Ramos (cell line): Measurements from ENCODE around the gene VSTM2L.

Source experiments
- in situ Hi-C: fragments of 300-500 bp; cut with MboI; formaldehyde crosslinking; loops from one replicate; pipeline ENCODE4 v1.14.3; 2022; ENCODE audit warnings: low sequenced_read_pairs; ENCODE audit not compliant: unreplicated experiment

Gene VSTM2L

DNA sequence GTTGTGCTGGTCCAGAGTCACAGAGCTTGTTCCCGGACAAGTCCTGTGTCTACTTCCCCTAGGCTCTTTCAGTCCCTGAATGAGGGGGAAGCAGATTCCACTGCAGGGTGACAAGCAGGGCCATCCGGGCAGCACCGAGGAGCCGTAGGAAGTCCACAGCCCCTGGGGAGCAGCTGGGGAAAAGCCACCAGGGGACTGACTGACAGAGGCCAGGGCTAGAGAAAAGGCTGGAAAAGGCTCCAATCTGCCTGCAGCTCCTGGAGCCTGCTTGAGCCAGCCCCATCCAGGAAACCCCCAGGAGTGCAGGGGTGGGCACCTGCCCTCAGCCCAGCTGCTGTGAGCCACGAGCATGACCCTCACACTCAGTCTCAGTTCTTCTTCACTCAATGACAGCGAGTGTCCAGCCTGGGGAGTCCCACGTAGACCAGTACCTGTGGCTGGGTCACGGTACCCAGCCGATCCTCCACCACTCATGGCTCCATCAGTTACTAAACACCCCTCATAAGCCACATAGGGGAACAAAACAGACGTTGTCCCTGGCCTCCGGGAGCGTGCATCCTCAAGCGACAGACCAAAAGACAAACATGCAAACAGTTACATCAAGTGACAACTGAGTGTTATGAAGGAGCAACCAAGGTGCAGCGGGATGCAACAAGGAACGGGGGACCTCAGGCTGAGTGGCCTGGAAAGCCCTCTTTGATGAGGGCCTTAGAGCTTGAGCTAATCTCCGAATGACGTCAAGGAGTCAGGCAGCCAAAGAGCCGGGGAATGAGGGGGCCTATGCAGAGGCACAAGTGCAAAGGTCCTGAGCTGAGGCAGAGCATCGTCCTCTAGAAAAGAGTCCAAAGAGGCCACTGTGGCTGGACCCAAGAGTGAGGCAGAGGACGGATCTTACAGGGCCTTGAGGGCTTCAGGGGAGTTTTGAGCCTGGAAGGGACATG, 24.8 kb upstream of the VSTM2L start:
- in situ Hi-C loops, result no loop called here

DNA sequence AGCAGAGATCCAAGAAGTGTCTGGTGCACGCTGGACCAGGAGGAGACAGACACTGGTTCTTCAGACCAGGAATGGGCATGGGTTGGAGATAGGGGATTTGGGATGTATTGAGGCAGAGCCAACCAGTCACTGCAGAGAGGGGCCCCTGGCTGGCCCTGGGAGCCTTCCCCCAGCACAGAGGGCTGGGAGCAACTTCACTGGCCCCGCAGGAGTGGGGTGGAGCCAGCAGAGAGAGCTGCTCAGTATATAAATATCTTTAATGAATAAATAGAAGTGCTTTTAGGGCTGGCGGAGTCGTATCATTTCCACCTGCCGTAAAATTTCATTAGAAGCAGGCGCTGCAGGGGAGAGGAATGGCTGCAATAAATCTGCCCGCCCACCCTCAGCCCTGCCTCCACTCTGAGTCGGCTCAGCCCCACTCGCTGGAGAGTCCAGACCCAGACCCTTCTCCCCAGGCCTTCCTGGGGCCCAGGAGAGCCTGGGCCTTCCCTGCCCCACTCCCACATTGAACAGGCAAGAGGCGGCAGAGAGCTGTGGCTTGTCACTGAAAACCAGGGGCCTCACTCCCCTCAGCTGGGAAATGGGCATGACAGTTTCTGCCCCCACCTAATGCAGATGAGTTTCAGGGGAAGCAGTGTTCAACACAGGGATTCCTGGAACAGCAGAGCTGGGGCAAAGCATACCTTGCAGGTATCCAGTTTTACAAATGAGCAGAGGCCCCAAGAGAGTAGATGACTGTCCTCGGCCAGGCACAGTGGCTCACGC, 23.9 kb upstream of the VSTM2L start:
- in situ Hi-C loops, result no loop called here

DNA sequence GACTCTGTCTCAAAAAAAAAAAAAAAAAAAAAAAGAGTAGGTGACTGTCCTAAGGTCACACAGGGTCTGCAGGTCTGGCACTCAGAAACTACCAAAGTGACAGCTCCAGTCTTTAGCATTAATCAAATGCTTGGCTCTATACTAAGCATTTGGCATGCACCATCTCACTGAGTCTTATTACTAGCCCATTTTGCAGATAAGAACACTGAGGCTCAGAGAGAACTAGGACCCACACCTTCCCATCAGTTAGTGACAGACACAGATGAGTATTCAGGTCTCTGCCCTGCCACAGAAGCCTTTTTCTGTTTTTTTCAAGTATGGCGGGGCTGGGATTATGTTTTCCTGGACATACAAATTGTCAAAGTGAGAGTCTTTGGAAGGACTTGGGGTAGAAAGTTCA, 23.1 kb upstream of the VSTM2L start:
- in situ Hi-C loops, result no loop called here

DNA sequence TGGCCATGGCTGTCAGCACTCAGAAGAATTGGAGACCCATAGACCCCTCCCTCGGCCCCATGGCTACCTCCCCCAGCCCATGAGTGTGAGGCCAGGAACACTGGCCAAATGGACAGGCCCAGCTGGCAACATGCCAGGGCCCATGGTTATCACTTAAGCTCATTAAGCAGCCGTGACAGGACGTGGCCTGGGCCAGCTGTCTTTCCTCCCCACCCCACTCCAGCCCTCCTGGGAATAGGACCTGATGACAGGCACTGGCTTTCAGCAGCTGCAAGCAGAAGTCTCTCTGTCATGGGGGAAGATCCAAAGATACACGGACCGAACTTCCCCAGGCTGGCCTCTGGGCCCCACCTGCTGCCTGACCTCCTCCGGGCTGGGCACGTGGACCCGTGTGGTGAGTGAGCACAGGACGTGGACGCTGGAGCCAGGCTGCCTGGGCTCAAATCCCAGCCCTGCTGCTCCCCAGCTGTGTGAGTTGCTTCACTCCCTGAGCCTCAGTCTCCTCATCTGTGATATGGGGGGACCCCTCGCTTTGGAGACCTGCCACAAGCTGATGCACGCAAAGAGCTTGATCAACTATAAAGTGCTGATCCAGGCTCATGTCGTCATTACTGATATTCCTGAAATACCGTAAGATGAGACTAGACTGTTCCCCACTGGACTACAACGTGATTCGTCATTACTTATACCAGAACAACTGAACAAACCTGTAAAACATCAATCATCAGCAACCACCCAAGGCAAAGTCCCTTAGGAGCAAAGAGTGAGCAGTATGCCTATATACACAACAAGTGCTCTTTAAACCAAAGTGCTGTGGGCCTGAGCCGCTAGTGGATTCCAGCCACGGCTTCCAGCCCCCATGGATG, 22.0 kb upstream of the VSTM2L start:
- in situ Hi-C loops, result no loop called here

DNA sequence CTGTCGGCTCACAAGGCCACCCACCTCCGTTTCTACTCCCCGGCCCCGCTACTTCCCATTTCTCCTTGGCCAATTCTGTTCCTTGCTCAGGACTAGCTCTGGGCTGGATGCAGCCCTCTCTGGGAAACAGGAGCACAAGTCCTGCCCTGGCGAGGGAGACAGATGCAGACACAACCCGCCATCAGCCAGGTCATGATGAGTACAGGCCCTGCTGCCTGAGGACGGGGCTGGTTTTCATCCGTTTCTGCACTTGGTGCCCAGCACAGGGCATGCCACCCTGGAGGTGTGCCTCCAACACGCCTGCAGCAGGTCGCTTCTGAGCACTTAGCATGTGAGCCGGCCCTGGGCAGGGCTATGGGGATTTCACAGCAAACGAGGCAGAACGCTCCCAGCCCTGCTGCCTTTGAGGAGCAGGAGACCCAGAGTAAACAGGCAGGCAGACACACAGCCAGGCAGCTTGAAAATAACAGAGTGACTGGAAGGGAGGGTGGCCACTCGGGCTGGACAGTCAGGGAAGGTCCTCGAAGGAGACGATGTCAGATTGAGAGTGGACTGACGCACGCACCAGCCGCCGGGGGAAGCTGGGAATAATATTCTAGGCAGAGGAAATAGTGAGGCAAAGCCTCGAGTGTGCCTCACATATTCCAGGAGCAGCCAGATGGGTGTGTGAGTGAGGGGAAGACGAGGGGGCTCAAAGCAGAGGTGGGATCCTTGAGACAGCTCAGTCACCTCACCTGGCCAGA, 21.2 kb upstream of the VSTM2L start:
- in situ Hi-C loops, result no loop called here

DNA sequence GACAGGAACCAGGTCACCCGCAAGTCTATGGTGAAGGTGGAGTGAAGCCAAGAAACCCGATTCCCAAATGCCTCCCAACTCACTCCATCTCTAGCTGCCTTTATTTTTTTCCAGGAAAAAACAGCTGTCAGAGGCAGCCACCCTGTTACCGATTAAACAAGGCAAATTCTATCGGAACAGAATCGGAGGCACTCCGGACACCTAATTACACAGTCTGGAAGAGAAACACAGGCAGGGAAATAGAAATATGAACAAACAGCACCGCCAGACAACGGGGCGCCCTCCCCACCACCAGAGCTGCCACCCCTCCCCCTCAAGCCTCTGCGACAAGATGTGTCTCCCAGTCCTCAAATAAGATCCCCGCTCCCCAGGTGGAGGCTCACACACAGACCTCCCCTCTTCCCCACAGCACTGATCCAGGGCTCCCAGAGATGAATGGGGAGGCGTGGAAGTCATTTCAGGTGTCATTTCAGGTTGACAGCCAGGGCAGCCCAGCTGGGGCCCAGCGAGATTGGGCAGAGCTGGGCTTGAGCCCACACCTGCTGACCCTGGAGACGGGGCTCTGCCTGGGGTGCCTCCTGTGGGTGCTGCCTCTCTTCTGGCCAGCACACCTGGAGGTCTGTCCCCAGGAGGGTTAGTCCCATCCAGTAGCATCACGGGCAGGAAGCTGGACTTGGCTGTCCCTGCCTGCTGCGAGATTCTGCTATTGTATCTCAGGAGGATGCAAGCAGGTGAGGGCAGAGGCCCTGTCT, 19.8 kb upstream of the VSTM2L start:
- in situ Hi-C loops, result no loop called here

DNA sequence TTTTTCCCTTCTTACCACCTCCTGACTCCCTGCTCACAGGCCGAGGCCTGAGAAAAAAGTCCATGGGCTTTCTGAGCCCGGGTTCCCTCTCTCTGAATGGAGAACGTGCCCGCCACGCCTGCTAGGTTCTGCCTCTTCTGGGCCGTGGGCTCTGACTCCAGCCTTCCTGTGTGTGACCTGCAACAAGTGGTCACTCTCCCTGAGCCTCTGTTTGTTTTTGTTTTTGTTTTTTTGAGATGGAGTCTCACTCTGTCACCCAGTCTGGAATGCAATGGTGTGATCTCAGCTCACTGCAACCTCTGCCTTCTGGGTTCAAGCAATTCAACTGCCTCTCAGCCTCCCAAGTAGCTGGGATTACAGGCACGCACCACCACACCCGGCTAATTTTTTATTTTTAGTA, 17.9 kb upstream of the VSTM2L start:
- in situ Hi-C loops, result no loop called here

DNA sequence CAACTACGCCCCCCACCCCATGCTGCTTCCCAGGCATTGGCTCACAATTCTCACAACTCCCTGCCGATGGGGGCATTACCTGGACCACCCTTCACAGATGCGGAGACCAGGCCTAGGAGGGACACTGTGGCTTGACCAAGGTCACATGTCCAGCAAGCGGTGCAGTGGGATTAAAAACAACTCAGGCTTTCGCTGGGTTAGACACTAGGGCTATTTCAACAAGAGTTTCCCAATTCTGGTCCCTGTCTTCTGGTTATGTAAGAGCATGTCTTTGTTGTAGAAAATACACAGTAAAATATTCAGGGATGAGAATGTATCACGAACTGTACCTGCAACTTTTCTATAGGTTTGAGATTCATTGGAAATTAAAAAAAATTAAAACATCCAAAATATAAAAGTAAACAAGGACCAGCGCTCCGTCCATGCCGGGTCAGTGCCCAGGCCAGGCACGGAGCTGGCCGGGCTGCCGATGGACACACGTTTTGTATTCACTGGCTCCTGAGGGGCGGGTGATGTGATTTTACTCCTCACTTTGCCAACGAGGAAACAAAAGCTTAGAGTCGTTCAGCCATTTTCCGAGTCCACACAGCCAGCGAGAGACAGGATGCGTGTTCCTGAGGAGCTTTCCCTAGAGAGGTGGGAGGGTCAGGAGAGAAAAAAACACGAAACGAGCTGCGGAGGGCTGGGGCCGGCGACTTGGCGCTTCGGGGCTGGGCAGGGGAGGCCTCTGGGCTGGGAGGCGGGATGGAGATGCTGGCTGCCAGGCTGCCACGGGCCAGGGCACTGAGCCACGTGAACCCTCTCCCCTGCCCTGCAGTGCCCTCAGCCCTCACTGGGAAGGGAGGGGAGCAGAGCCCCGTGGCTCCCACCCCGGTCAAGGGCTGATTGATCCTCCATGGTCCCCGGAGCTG, 17.1 kb upstream of the VSTM2L start:
- in situ Hi-C loops, result no loop called here

DNA sequence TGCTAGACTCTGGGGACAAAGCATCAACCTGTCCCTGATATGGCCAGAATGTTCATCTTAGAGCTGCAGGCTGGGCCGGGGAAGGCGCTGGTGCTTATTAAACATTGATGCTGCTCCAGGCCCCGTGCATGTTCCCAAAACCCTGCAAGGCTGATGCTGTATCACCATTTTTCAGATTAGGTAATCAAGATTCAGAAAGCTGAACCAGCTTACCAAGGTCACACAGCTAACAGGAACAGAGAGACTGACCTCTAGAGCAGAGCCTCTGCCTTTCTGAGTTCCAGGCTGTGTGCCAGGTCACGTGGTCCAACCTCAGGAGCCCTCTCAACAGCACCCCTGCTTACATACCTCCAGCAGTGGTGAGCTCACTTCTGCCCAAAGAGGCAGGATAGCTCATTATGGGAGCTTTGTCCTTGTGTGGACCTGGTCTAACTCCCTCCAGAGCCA, 16.1 kb upstream of the VSTM2L start:
- in situ Hi-C loops, result no loop called here

DNA sequence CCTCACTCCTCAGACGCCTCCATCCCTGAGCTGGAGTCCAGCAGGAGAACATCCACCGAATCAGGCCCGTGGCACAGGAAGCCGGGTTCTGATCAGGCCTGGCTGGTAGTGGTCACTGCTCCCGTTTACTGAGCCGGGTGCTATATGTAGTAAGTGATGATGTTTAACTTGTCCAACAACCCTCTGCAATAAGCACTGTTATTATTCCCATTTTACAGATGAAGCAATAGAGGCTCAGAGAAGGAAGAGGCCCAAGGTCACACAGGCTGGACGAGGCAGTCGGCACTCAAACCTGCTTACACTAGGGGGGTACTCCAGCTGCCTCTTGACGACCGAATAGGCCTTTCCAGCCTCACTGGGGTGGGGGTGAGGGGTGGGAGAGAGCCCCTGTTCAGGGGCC, 14.3 kb upstream of the VSTM2L start:
- in situ Hi-C loops, result no loop called here

DNA sequence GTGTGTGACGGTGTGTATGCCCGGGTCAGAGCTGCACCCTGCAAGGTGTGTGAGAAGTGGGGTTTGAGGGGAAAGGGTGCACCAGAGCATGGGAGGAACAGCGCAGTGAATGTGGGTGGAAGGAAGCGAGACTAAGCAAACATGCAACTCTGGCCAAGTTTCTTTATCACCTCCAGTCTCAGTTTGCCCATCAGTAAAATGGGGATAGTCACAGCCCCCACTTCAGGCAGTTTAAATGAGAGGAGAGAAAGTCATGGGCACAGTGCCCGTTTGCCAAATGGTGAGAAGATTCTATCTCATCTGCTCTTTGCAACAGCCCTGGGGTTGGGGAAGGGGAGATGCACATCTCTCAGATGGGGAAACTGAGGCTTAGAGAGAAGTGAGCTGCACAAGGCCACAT, 12.8 kb upstream of the VSTM2L start:
- in situ Hi-C loops, result loop anchor here (10.0 kb wide), 1 partner anchor 325 kb away; no protein-coding TSS in a partner anchor

DNA sequence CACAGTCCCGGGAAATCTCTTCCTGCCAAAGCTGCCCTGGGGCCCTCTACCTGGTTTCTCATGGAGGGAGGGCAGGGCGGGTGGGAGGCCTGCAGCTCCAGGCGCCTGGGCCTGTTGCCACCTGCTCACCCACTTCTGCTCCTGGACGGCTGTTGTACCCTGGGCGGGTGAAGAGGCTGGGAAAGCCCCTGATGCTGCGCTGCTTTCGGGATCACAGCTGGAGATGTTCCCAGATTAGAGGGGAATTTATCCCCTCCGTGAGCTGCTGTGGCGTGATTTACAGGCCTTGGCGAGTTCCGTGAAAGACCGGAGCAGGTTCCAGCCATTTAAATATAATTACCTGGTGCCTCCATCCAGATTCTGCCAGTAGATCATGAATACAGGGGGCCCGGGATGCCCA, 12.3 kb upstream of the VSTM2L start:
- in situ Hi-C loops, result loop anchor here (10.0 kb wide), 1 partner anchor 326 kb away; no protein-coding TSS in a partner anchor

DNA sequence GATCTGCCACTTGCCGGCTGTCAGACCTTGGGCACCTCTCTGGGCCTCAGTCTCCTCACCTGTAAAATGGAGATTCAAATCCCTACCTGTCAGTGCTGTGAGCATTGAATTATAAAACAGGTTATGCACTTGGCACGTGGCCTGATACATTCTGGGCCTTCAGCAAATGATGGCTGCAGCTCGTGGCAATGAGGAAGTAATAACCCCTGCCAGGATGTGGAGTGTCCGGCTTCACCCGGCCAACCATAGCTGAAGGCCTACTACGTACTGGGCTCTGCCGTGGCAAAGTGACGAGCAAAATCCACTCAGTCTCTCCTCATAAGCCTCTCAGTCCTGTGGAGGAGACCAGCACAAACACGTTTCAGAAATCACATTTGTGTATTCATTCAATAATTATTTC, 10.9 kb upstream of the VSTM2L start:
- in situ Hi-C loops, result loop anchor here (10.0 kb wide), 1 partner anchor 327 kb away; no protein-coding TSS in a partner anchor

DNA sequence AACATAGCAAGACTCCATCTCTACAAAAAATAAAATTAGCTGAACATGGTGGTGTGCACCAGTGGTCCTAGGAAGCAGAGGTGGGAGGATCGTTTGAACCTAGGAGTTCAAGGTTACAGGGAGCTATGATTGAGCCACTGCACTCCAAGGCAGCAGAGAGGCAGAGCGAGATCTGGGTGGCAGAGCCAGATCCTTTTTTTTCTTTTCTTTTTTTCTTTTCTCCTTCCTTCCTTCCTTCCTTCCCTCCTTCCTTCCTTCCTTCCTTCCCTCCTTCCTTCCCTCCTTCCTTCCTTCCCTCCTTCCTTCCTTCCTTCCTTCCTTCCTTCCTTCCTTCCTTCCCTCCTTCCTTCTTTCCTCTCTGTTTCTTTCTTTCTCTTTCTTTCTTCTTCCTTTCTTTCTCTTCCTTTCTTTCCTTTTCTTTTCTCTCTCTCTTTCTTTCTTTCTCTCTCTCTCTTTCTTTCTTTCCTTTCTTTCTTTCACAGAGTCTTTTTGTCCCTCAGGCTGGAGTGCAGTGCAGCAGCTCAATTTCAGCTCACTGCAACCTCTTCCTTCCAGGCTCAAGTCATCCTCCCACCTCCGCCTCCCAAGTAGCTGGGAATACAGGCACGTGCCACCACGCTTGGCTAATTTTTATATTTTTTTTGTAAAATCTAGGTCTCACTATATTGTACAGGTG, 9.2 kb upstream of the VSTM2L start:
- in situ Hi-C loops, result loop anchor here (10.0 kb wide), 1 partner anchor 329 kb away; no protein-coding TSS in a partner anchor

DNA sequence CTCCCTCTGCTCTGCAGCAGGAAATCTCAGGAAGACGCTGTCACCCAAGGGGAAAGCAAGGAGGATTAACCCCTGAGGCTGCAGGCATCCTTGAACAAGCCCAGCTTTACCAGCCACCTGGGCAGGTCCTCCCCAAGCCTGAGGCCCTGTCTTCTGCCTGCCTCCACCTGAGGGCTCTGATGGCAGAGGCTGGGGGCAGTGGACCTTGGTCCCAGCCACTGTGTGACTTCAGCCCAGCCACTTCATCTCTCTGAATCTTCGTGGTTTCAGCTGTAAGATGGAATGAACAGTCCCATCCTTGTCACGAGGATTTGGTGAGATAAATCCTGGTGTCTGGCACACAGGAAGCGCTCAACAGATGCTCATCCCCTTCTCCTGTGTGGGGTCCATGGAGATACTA, 8.5 kb upstream of the VSTM2L start:
- in situ Hi-C loops, result loop anchor here (10.0 kb wide), 1 partner anchor 330 kb away; no protein-coding TSS in a partner anchor

DNA sequence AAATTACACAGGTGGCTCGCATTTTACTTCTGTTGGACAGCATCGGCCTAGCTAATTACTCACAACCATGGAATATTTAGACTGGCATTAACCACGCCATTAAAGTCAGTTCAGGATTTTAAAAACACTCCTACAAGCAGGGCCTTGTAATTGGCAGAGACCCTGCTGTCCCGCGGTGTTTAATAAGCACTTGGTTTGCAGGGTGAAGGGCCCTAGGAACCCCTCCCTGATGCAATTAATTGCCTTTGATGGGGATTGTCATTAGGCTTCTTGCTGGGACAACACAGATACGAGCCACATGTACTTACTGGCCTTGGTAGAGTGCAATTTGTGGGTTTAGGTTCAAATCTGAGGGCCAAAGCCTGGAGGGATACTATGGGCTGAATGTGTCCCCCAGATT, 7.8 kb upstream of the VSTM2L start:
- in situ Hi-C loops, result loop anchor here (10.0 kb wide), 1 partner anchor 330 kb away; no protein-coding TSS in a partner anchor

DNA sequence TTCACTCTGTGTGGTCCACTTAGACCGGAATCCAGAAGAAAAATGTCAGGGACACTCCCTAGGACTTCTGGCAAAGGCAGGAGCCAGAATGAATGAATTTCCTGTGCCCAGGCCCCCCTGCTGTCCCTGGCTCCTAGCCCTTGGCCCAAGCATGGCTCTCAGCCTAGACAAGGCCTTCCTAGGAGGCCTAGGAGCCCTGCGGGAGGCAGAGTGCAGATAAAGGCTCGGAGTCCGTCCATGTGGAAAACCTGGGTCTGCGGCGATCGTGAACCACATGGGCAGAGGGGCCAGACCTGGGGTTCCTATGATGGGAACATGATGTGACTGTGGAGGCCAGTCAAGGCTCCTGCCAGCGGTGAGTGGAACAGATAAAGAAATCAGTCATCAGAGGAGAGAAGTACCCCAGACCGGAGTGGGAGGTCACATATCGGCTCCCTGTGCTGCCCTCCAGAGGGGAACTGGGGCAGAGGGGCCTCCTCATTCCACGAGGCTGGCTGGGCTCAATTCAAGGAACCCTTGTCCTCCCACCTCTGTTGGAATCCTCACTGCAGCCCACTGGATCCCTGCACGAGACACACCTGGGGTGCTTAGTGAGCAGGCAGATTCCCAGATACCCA, 5.9 kb upstream of the VSTM2L start:
- in situ Hi-C loops, result loop anchor here (10.0 kb wide), 1 partner anchor 332 kb away; no protein-coding TSS in a partner anchor
